GM12891 (cell line): ENCODE data around the gene CETP.

Source experiments
- PAX5 ChIP-seq: IDR thresholded peaks from 2 replicates; pipeline ENCODE4 v1.6.1; 2011; ENCODE audit warnings: low read length, moderate library complexity, mild to moderate bottlenecking; ENCODE audit not compliant: insufficient read depth, severe bottlenecking
- POLR2A ChIP-seq: IDR thresholded peaks from 2 replicates; pipeline ENCODE4 v1.6.1; 2011; ENCODE audit warnings: low read depth, low read length, control low read depth
- POLR2AphosphoS5 ChIP-seq: IDR thresholded peaks from 2 replicates; pipeline ENCODE4 v1.6.1; 2011; ENCODE audit warnings: low read depth, low read length, control low read depth
- POU2F2 ChIP-seq: IDR thresholded peaks from 2 replicates; pipeline ENCODE4 v1.6.1; 2011; ENCODE audit warnings: low read depth, mild to moderate bottlenecking, control low read depth, low read length, moderate library complexity
- SPI1 ChIP-seq: IDR thresholded peaks from 2 replicates; pipeline ENCODE4 v1.6.1; 2011; ENCODE audit warnings: low read depth, low read length, control low read depth
- TAF1 ChIP-seq: IDR thresholded peaks from 2 replicates; pipeline ENCODE4 v1.6.1; 2011; ENCODE audit warnings: low read depth, low read length, control low read depth

- TF ChIP-seq POLR2AphosphoS5 = no peak
- no peak for TF ChIP-seq POLR2A
- TF ChIP-seq TAF1 = no peak
- TF ChIP-seq SPI1 = no peak
- no peak for TF ChIP-seq PAX5
- TF ChIP-seq POU2F2 = no peak
Observed at GRCh38 chr16:56987692-56988091, 25.9 kb downstream of the CETP start.
